ENCODE data around the gene SHCBP1L.
"Not testable (repeated sequence)": the region's sequence is repeated elsewhere in the genome, so short reads cannot be mapped to it uniquely, and the experiment has no call there.

The SHCBP1L gene

DNA sequence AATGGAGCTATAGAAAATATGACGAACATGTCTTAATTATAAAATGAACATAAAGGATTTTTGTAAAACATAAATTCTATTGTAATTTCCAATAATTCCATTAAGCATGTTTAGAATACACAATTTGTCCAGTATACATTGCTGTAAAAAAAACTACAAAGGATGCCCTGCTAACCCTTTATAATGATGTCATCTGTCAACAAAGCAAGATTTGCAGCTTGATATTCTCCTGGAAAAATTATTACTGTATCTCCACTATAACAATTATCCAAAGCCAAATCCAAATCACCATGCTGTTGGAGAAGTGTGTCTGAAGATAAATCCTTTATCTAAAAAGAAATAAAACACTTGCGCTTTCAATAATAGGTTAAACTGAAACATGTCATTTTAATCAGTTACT lies 47.6 kb downstream of the SHCBP1L start:
- Histone ChIP-seq H3K9me3 (ENCODE audit: low read length) (no peaks in the 10 kb centered on the region), H3K79me2 (ENCODE audit: insufficient read depth, low read length) (no peaks in the 10 kb centered on the region), H3K4me3 (ENCODE audit: low read depth, low read length, poor library complexity, severe bottlenecking) (no peak overlapping the region), H3K4me2 (ENCODE audit: low read length) (no peak overlapping the region), H4K20me1 (ENCODE audit: insufficient read depth, low read length) (no peaks in the 10 kb centered on the region), H3K4me1 (ENCODE audit: insufficient read depth, low read length, severe bottlenecking) (peaks cover 11% of the 10 kb centered on the region), H3K27ac (ENCODE audit: low read depth, low read length, poor library complexity, severe bottlenecking) (no peak overlapping the region), H3K36me3 (ENCODE audit: insufficient read depth, low read length) (no peaks in the 10 kb centered on the region), H3K9ac (ENCODE audit: low read length) (no peak overlapping the region), H3F3A (ENCODE audit: insufficient read depth, low read length) (no peaks in the 10 kb centered on the region), H3K9me2 (ENCODE audit: low read depth, low read length) (no peaks in the 10 kb centered on the region), H2AFZ (ENCODE audit: low read length) (no peak overlapping the region), H3K27me3 (ENCODE audit: insufficient read depth, low read length) (no peaks in the 10 kb centered on the region)
- no peak for TF ChIP-seq EZH2 (IDR thresholded peaks at IDR 0.05; ENCODE audit: borderline replicate concordance, low read length)
- TF ChIP-seq, protein P1, sequence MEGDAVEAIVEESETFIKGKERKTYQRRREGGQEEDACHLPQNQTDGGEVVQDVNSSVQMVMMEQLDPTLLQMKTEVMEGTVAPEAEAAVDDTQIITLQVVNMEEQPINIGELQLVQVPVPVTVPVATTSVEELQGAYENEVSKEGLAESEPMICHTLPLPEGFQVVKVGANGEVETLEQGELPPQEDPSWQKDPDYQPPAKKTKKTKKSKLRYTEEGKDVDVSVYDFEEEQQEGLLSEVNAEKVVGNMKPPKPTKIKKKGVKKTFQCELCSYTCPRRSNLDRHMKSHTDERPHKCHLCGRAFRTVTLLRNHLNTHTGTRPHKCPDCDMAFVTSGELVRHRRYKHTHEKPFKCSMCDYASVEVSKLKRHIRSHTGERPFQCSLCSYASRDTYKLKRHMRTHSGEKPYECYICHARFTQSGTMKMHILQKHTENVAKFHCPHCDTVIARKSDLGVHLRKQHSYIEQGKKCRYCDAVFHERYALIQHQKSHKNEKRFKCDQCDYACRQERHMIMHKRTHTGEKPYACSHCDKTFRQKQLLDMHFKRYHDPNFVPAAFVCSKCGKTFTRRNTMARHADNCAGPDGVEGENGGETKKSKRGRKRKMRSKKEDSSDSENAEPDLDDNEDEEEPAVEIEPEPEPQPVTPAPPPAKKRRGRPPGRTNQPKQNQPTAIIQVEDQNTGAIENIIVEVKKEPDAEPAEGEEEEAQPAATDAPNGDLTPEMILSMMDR (IDR thresholded peaks at IDR 0.05; ENCODE audit: low read length): no peak

DNA sequence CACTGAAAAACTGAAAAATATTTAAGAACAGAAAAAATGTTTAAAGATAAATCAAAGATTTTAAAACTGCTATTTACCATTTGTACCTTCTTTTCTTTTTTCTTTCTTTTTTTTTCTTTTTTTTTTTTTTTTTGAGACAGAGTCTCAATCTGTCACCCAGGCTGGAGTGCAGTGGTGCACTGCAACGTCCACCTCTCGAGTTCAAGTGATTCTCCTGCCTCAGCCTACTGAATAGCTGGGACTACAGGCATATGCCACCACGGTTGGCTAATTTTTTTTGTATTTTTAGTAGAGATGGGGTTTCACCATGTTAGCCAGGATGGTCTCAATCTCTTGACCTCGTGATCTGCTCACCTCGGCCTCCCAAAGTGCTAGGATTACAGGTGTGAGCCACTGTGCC lies 51.0 kb downstream of the SHCBP1L start:
- H3K36me3 ChIP-seq (ENCODE audit: insufficient read depth, low read length); H3K4me3 ChIP-seq (ENCODE audit: low read depth, low read length, poor library complexity, severe bottlenecking); H3K79me2 ChIP-seq (ENCODE audit: insufficient read depth, low read length); H4K20me1 ChIP-seq (ENCODE audit: insufficient read depth, low read length); H3K27me3 ChIP-seq (ENCODE audit: insufficient read depth, low read length); H3K9me3 ChIP-seq (ENCODE audit: low read length); H3K9me2 ChIP-seq (ENCODE audit: low read depth, low read length); H3K9ac ChIP-seq (ENCODE audit: low read length); H3F3A ChIP-seq (ENCODE audit: insufficient read depth, low read length); H3K4me1 ChIP-seq (ENCODE audit: insufficient read depth, low read length, severe bottlenecking); H2AFZ ChIP-seq (ENCODE audit: low read length); H3K4me2 ChIP-seq (ENCODE audit: low read length); H3K27ac ChIP-seq (ENCODE audit: low read depth, low read length, poor library complexity, severe bottlenecking): not testable (repeated sequence)

DNA sequence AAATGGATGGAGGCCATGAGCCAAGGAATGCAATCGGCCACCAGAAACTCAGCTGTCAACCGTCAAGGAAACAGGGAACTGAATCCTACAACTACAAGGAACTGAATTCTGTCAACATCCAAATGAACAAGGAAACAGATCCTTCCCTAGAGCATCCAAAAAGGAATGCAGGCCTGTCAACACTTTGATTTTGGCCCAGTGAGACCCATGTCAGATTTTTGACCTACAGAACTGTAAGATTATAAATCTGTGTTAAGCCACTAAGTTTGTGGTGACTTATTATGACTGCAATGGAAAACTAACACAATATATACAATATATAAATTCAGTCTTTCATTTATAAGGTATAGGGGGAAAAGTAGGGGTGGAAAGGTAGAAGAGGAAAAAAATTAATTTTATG lies 55.3 kb downstream of the SHCBP1L start:
- Histone ChIP-seq H3K4me1 (ENCODE audit: insufficient read depth, low read length, severe bottlenecking) (no peaks in the 10 kb centered on the region), H3K27ac (ENCODE audit: low read depth, low read length, poor library complexity, severe bottlenecking) (no peak overlapping the region), H3K9me3 (ENCODE audit: low read length) (no peaks in the 10 kb centered on the region), H3K4me3 (ENCODE audit: low read depth, low read length, poor library complexity, severe bottlenecking) (no peak overlapping the region), H3K4me2 (ENCODE audit: low read length) (no peak overlapping the region), H3K79me2 (ENCODE audit: insufficient read depth, low read length) (no peaks in the 10 kb centered on the region), H3K9ac (ENCODE audit: low read length) (no peak overlapping the region), H3K36me3 (ENCODE audit: insufficient read depth, low read length) (no peaks in the 10 kb centered on the region), H2AFZ (ENCODE audit: low read length) (no peak overlapping the region), H3F3A (ENCODE audit: insufficient read depth, low read length) (no peaks in the 10 kb centered on the region), H3K9me2 (ENCODE audit: low read depth, low read length) (no peaks in the 10 kb centered on the region), H3K27me3 (ENCODE audit: insufficient read depth, low read length) (no peaks in the 10 kb centered on the region), H4K20me1 (ENCODE audit: insufficient read depth, low read length) (no peaks in the 10 kb centered on the region)
- no peak for TF ChIP-seq EZH2 (IDR thresholded peaks at IDR 0.05; ENCODE audit: borderline replicate concordance, low read length)
- TF ChIP-seq, protein P1 (IDR thresholded peaks at IDR 0.05; ENCODE audit: low read length): no peak

DNA sequence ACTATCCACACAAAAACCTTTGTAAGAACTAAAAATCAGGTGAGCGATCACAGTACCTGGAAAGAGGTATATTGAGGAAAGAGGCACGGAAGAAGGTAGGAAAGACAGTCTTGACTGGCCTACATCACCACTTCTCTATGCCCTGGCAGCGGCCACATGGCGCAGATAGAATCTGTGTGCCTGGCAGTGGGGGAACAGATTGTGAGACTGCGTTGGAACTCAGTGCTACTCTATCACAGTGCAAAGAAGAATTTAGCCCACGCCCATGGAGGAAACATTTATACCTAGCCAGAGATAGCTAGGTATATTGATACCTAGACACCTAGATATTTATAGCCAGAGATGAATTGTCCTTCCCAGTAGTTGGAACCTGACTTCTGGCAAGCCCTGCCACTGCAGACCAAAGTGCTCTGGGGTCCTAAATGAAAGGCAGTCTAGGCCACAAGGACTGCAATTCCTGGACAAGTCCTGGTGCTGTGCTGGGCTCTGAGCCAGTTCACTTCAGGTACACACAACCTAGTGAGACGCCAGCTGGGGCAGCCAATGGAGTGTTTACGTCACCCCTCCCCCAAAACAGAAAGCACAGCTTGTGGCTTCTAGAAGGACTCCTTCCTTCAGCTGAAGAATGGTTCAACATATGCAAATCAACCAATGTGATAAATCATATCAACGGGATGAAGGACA lies 61.9 kb downstream of the SHCBP1L start:
- Histone ChIP-seq H3K27me3 (ENCODE audit: insufficient read depth, low read length) (no peaks in the 10 kb centered on the region), H3K4me2 (ENCODE audit: low read length) (no peak overlapping the region), H3K27ac (ENCODE audit: low read depth, low read length, poor library complexity, severe bottlenecking) (no peak overlapping the region), H2AFZ (ENCODE audit: low read length) (no peak overlapping the region), H3K4me3 (ENCODE audit: low read depth, low read length, poor library complexity, severe bottlenecking) (no peak overlapping the region), H3F3A (ENCODE audit: insufficient read depth, low read length) (0 out of 2 replicates have a peak, but pooled peaks cover 3% of the 10 kb centered on the region), H3K9me2 (ENCODE audit: low read depth, low read length) (no peaks in the 10 kb centered on the region), H3K4me1 (ENCODE audit: insufficient read depth, low read length, severe bottlenecking) (no peaks in the 10 kb centered on the region), H4K20me1 (ENCODE audit: insufficient read depth, low read length) (no peaks in the 10 kb centered on the region), H3K36me3 (ENCODE audit: insufficient read depth, low read length) (peaks cover 36% of the 10 kb centered on the region), H3K9me3 (ENCODE audit: low read length) (no peaks in the 10 kb centered on the region), H3K9ac (ENCODE audit: low read length) (no peak overlapping the region), H3K79me2 (ENCODE audit: insufficient read depth, low read length) (no peaks in the 10 kb centered on the region)
- TF ChIP-seq, protein P1 (IDR thresholded peaks at IDR 0.05; ENCODE audit: low read length): no peak
- no peak for TF ChIP-seq EZH2 (IDR thresholded peaks at IDR 0.05; ENCODE audit: borderline replicate concordance, low read length)

Data from OCI-LY1 (cell line).